GM18520 (cell line): ENCODE measurements around the gene KIAA1217.
"Not testable (repeated sequence)": the region's sequence is repeated elsewhere in the genome, so short reads cannot be mapped to it uniquely, and the experiment has no call there.

ENCODE experiments used
- ATAC-seq: cut with Tn5 transposase; IDR thresholded peaks from one replicate; pipeline ENCODE4 v1.9.1; 2021; ENCODE audit not compliant: unreplicated experiment

The KIAA1217 gene

GRCh38 chr10:24333736-24334135, 124.8 kb downstream of the KIAA1217 start:
- ATAC-seq = no peak

GRCh38 chr10:24334279-24334939, 125.5 kb downstream of the KIAA1217 start:
- no peak for ATAC-seq

DNA sequence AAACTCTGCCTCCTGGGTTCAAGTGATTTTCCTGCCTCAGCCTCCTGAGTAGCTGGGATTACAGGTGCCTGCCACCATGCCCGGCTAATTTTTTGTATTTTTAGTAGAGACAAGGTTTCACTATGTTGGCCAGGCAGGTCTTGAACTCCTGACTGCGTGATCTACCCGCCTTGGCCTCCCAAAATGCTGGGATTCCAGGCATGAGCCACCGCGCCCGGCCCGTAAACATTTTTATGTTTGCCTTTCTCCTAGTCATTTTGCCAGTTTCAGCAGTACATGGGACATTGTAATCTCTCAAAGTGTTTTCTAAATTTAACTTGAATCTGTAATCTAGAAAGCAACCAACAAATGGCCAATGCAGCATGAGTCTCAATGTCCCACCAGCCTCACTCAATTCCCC, 128.8 kb downstream of the KIAA1217 start:
- not testable (repeated sequence) for ATAC-seq

DNA sequence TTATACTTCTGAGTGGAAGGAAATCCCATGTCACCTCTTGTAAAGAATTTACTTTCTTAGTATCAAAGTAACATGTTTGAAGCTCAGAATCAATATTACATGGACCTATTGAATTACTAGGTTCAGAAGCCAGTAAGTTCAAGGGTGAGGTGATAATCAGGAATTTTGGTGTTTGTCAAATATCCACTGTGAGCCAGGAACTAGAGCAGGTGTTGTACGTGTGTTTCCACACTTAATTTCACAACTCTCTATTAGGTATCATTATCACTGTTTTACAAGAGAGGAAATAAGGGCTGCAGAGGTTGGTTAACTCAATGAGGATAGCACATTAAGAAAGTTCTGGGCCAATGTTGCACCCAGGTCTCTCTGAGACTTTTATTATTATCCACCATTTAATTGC, 130.4 kb downstream of the KIAA1217 start:
- ATAC-seq = no peak

DNA sequence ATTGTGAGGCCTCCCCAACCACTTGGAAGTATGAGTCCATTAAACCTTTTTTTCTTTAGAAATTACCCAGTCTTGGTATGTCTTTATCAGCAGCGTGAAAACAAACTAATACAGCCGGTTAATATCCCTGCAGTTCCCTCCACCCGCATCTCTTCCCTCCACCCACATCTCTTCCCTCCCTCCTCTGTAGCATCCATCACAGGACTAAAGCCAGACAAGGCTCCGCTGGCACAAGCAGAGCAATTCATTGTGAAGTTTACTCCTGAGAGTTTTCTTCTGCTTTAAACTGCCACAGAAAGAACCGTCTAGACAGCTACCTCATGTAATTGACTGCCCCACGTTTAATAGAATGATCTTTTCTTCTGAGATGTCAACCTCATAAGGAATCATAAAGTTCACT, 131.5 kb downstream of the KIAA1217 start:
- no peak for ATAC-seq

DNA sequence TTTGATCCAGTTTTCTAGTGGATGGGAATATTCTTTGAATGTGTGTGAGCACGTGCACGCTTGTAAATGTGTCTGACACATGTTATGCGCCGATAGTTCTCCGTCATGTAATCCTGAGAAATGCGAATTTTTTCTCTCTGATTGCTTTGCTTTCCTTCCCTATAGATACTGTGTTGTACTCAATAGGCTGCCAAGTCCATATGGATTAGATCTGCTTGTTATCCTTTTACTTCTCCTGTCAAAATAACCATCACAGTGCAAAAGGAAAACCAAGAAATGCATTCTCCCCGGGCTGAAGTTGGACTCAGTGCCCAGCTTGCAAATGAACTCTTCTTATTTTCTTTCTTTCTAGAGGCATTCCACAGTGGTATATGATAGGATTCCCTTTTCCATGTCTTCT, 131.9 kb downstream of the KIAA1217 start:
- ATAC-seq = no peak

- ATAC-seq = no peak
These were observed 132.4 kb downstream of the KIAA1217 start for GRCh38 chr10:24341371-24341770.

DNA sequence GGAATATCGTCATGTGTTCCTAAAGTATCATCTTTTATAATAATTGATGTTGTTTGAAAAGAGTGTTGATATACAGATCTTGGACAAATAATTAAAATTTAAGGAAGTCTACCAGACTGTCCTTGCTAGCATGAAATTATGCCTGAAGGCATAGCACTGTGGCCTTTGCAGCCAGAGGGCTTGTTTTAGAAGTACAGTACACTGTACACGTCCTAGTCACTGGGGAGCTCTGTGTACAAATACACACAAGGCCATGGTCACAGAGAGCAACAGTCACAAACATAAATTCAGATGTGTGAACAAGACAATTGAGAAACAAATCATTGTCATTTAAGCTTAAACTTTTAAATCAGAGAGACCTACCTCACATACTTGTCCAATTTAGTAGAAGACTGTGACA, 133.0 kb downstream of the KIAA1217 start:
- ATAC-seq = no peak

DNA sequence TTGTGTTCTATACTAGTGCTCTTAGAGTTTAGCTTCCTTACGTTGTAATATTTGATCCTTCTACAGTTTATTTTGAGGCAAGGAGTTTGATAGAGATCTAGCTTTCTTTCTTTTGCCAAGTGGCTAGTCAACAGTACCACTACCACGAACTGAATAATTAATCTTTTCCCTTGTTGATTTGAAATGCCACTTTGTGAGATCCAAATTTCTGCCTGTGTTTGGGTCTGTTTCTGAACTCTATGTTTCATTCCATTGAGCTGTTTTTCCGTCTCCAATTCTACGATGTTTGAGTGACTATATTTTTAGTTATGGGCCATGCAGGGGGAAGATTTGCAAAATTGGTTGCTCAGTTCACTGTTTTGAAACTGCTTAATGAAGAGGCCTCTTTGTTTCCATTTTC, 134.7 kb downstream of the KIAA1217 start:
- ATAC-seq = no peak

DNA sequence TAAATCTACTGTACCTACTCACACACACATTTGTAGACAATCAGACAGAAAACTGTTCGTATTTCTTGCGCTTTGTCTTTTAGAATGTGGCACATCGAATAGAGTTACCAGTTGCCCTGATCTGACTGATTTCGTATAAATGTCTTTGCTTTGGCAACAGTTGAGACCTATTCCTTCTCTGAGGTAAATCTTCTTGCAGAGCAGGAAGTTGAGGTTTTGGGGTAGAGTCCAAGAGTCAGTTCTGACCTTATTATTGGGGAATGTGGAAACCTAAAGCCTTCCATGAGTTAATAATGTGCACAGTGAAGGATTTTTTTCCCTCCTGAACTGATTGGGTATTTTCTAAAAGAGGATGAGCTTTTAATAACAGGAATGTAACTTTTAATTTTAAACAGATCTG, 135.3 kb downstream of the KIAA1217 start:
- ATAC-seq = no peak

DNA sequence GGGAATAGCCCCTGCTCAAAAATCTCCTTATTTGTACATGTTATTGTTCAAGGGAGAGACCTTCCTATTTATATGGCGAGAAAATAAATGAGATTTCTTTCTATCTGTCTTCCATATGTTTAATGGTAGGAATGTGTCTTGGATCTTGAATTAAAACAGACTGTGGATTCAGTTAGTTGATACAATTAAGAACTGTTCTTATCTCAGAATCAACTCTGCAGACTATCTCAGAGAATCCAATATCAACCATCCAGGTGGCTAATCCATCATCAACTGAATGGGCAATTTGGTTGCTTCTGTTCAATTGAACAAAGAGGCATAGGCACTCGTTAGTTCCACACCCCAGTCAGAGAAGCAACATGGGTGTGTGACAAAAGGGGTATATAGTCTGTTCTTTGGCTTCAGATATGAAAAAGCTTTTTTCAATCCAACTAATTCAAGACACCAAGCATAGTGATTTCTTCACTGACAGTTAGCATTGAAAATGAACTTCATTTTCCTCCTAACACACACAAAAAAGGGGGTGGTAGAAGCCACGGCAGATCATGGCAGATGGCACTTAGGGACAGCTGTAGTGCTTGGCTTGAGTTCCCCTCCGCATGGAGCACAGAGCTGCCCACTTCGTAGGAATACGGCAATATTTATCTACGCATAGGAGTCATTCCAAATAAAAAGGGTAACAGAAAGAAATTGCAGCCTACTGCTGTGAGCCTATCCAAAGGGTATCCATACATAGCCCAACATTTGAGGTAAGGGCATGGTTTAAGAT, 135.9 kb downstream of the KIAA1217 start:
- ATAC-seq = no peak

DNA sequence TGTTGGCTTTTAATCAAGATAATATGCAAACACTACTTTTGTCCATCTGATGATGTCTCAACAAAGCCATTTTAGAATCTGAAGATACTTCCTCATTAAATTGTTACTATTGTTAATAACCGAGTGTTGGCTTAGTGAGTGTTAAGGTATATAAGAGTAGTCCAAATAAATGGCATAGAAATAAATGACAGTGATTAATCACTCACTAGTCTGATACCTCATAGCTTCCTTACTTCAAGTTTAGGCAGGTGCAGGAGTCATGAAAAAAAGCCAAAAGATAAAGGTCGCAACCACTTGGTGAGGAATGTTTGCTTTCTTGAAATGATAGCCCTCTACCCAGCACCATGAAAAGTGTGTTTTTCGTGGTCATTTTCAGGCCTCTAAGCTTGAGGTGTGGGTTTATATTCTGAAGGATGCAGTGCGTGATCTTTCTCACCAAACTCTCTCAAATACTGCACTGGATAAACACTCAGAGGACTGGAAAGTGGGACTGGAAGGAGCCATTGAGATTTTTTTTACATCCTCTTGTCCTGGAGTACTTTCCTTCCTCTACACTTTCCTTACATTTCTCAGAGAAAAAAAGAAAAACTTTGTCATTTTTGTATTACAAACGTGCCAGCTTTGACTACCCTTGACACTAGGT, 138.1 kb downstream of the KIAA1217 start:
- ATAC-seq = no peak

DNA sequence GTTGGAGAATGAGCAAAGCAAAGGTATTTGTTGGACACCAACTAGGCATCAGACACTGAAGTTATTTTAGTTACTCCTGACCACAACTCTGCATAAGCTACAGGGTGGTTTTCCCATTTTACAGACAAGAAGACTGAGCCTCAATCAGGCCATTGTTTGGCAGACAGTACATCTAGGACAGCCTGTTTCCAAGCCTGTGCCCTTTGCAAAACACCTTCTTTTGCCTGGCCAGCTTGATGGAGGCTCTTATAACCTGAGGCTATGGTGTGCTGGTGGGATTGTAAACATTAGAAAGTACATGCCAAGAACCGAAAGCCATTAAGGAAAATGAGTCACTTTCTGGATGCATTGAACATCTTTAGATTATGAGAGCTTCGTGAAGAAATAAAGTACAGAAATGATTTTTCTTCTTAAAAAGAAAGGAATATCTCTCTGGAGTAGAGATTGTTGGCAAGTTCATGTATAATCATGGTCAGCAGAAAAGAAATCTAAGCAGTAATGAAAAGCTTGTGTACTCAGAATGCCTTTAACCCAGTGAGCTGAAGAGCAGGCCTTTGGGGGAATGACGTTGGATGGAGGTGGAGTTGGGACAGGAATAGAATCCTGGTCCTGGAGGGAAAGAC, 140.6 kb downstream of the KIAA1217 start:
- peak; percentile 41 for ATAC-seq

- no peak for ATAC-seq
These were observed 141.4 kb downstream of the KIAA1217 start for GRCh38 chr10:24350070-24350921.

DNA sequence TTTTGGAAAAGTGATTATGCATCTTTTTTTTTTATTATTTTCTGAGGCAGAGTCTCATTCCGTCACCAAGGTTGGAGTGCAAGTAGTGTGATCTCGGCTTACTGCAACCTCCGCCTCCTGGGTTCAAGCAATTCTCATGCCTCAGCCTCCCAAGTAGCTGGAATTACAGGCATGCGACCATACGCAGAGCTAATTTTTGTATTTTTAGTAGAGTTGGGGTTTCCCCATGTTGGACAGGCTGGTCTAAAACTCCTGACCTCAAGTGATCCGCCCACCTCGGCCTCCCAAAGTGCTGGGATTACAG, 141.9 kb downstream of the KIAA1217 start:
- not testable (repeated sequence) for ATAC-seq

DNA sequence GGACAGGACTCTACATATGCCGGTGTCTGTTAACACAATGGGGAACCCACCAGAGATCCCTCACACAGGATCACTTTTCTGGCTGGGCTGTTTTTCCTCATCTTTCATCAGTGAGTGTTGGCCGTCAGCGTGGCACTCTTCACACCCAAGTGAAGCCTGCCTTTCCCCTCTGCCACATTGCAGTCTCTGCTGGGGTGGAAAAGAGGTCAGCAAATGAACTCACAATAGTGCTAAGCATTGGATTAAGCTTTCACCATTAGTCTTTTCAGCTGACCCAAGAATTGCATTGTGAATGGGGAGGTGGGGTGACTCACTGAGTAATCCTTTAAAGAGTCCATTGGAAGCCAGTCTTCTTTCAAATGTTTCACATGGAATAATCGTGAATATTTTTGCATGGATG, 143.0 kb downstream of the KIAA1217 start:
- ATAC-seq = no peak

DNA sequence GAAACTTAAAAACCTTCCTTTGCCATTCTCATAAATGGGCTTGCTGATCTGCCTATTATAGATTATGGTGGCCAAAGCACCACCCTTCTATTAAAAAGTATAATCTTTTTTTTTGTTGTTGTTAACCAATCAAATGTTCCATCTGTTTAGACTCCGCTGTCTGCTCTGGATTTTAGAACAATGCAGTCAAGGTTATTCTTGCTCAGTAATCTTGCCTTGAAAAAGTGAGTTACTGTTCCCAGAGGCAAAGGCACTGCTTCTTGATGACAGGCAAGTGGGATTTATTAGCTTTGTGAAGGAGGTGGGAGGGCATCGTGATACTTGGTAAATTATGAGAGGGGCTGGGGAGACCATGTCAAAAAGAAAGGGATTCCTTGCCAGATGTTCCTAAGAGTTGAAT, 143.5 kb downstream of the KIAA1217 start:
- no peak for ATAC-seq

GRCh38 chr10:24353319-24353718, 144.4 kb downstream of the KIAA1217 start:
- no peak for ATAC-seq

DNA sequence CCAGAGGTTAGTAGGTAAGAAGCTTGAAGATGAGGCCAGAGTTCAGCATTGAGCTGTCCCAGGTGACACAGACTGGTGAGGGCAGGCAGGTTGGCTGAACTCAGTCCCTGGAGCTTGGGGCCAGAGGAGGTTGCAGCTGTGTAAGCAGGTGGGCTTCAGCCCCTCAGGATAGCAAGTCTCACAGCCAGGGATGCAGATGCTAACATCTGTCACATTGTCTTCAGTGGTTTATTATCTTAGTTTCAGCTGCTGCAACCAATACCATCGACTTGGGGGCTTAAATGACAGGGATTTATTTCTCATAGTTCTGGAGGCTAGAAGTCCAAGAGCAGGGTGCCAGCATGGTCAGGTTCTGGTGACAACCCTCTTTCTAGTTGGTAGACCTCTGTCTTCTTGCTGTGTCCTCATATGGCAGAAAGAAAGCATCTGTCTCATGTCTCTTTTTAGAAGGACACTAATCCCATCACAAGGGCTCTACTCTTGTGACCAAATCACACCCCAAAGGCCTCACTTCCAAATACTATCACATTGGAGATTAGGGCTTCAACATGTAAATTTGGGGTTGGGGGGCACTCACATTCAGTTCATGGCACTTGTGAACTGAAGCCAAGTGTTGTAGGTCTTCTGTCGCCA, 146.2 kb downstream of the KIAA1217 start:
- no peak for ATAC-seq

GRCh38 chr10:24357344-24358004, 148.5 kb downstream of the KIAA1217 start:
- no peak for ATAC-seq
